ENCODE measurements around the gene COMMD10.

COMMD10 gene

GRCh38 chr5:116281309-116281708 lies 196.5 kb downstream of the COMMD10 start:
- no peak overlapping the region for H2BK12ac ChIP-seq (ENCODE audit: low read length in 2 of 2)
- H3K36me3 ChIP-seq (ENCODE audit: control insufficient read depth in 1 of 2, insufficient read depth in 2 of 2, low read depth in 1 of 2, low read length in 2 of 2) = no peaks in the 10 kb centered on the region
- H2BK5ac ChIP-seq (ENCODE audit: low read depth, low read length, poor library complexity, severe bottlenecking) = no peak overlapping the region
- peak overlapping the region; percentile 51 for H3K9ac ChIP-seq (ENCODE audit: low read length)
- H2AK5ac ChIP-seq (ENCODE audit: low read length, severe bottlenecking) = no peak overlapping the region
- peaks cover 2% of the 10 kb centered on the region for H3K79me1 ChIP-seq (replicated peaks; ENCODE audit: low read length, poor library complexity, severe bottlenecking)
- H3K9me3 ChIP-seq (ENCODE audit: control insufficient read depth, low read length) = peaks cover 28% of the 10 kb centered on the region
- no peak overlapping the region for H4K8ac ChIP-seq (ENCODE audit: low read length)
- H3K4me2 ChIP-seq (ENCODE audit: low read length, poor library complexity, severe bottlenecking) = no peak overlapping the region
- no peak for DNase-seq
- H3K4me1 ChIP-seq (ENCODE audit: control insufficient read depth, insufficient read depth, low read depth, low read length) = no peaks in the 10 kb centered on the region
- no CpG with 5 or more reads among the region's 1 CpG for WGBS
- no peak overlapping the region for H3K27ac ChIP-seq (ENCODE audit: low read length, poor library complexity, severe bottlenecking)
- H2AFZ ChIP-seq (ENCODE audit: low read depth, low read length) = no peak overlapping the region
- H3K4me3 ChIP-seq (ENCODE audit: insufficient read depth in 1 of 2, low read depth in 1 of 2, low read length in 2 of 2) = no peak overlapping the region
- no peak overlapping the region for H3K4ac ChIP-seq (ENCODE audit: low read depth in 1 of 2, low read length in 2 of 2)
- H3K23ac ChIP-seq (ENCODE audit: low read length in 2 of 2) = no peak overlapping the region
- no peak overlapping the region for H3K18ac ChIP-seq (ENCODE audit: low read depth in 1 of 2, low read length in 2 of 2)
- H3K14ac ChIP-seq (ENCODE audit: low read length in 2 of 2) = no peak overlapping the region
- H4K91ac ChIP-seq (ENCODE audit: low read length) = no peak overlapping the region
- no peak overlapping the region for H2BK15ac ChIP-seq (ENCODE audit: low read depth, poor library complexity, severe bottlenecking)
- no peaks in the 10 kb centered on the region for H3K27me3 ChIP-seq (ENCODE audit: control insufficient read depth in 1 of 2, insufficient read depth in 1 of 2, low read length in 2 of 2)
- H2BK120ac ChIP-seq (ENCODE audit: low read depth, low read length) = no peak overlapping the region

DNA sequence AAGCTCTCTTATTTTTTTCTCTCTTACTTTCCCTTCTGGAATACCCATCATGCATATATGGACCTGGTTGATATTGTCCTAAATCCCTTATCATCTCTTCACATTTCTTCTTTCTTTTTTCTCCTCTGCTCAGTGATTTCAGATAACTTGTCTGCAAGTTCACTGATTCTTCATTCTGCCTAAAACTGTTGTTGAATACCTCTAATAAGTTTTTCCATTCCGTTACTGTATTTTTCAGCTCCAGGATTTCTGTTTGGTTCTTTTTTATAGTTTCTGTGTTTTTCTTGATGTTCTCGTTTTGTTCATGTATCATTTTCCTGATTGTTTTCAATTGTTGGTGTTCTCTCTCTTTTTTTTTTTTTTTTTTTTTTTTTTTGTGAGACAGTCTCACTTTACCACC lies 203.7 kb downstream of the COMMD10 start:
- Histone ChIP-seq H3K36me3 (ENCODE audit: control insufficient read depth in 1 of 2, insufficient read depth in 2 of 2, low read depth in 1 of 2, low read length in 2 of 2) (peaks cover 0 to 11% of the 10 kb centered on the region in 2 experiments), H2BK15ac (ENCODE audit: low read depth, poor library complexity, severe bottlenecking) (no peak overlapping the region), H3K14ac (ENCODE audit: low read length in 2 of 2) (no peak overlapping the region), H3K23ac (ENCODE audit: low read length in 2 of 2) (no peak overlapping the region), H4K91ac (ENCODE audit: low read length) (no peak overlapping the region), H2AK5ac (ENCODE audit: low read length, severe bottlenecking) (no peak overlapping the region), H2BK12ac (ENCODE audit: low read length in 2 of 2) (no peak overlapping the region), H3K27me3 (ENCODE audit: control insufficient read depth in 1 of 2, insufficient read depth in 1 of 2, low read length in 2 of 2) (no peaks in the 10 kb centered on the region), H3K9ac (ENCODE audit: low read length) (no peak overlapping the region), H3K4me3 (ENCODE audit: insufficient read depth in 1 of 2, low read depth in 1 of 2, low read length in 2 of 2) (no peak overlapping the region), H3K79me1 (replicated peaks; ENCODE audit: low read length, poor library complexity, severe bottlenecking) (peaks cover 2% of the 10 kb centered on the region), H3K4ac (ENCODE audit: low read depth in 1 of 2, low read length in 2 of 2) (no peak overlapping the region), H3K4me2 (ENCODE audit: low read length, poor library complexity, severe bottlenecking) (no peak overlapping the region), H3K9me3 (ENCODE audit: control insufficient read depth, low read length) (peaks cover 17% of the 10 kb centered on the region), H3K18ac (ENCODE audit: low read depth in 1 of 2, low read length in 2 of 2) (no peak overlapping the region), H2AFZ (ENCODE audit: low read depth, low read length) (no peak overlapping the region), H2BK5ac (ENCODE audit: low read depth, low read length, poor library complexity, severe bottlenecking) (no peak overlapping the region), H4K8ac (ENCODE audit: low read length) (no peak overlapping the region), H3K4me1 (ENCODE audit: control insufficient read depth, insufficient read depth, low read depth, low read length) (no peaks in the 10 kb centered on the region), H2BK120ac (ENCODE audit: low read depth, low read length) (no peak overlapping the region), H3K27ac (ENCODE audit: low read length, poor library complexity, severe bottlenecking) (no peak overlapping the region)
- no CpG with 5 or more reads among the region's 2 CpGs for WGBS
- DNase-seq = no peak

GRCh38 chr5:116289276-116289675 lies 204.5 kb downstream of the COMMD10 start:
- Histone ChIP-seq H3K18ac (ENCODE audit: low read depth in 1 of 2, low read length in 2 of 2) (no peak overlapping the region), H3K4ac (ENCODE audit: low read depth in 1 of 2, low read length in 2 of 2) (no peak overlapping the region), H3K23ac (ENCODE audit: low read length in 2 of 2) (no peak overlapping the region), H2AFZ (ENCODE audit: low read depth, low read length) (no peak overlapping the region), H3K4me3 (ENCODE audit: insufficient read depth in 1 of 2, low read depth in 1 of 2, low read length in 2 of 2) (no peak overlapping the region), H3K4me2 (ENCODE audit: low read length, poor library complexity, severe bottlenecking) (no peak overlapping the region), H3K79me1 (replicated peaks; ENCODE audit: low read length, poor library complexity, severe bottlenecking) (peaks cover 2% of the 10 kb centered on the region), H3K36me3 (ENCODE audit: control insufficient read depth in 1 of 2, insufficient read depth in 2 of 2, low read depth in 1 of 2, low read length in 2 of 2) (peaks cover 0 to 15% of the 10 kb centered on the region in 2 experiments), H3K9me3 (ENCODE audit: control insufficient read depth, low read length) (peaks cover 17% of the 10 kb centered on the region), H2BK12ac (ENCODE audit: low read length in 2 of 2) (no peak overlapping the region), H2BK120ac (ENCODE audit: low read depth, low read length) (no peak overlapping the region), H4K8ac (ENCODE audit: low read length) (no peak overlapping the region), H3K14ac (ENCODE audit: low read length in 2 of 2) (no peak overlapping the region), H3K9ac (ENCODE audit: low read length) (no peak overlapping the region), H3K4me1 (ENCODE audit: control insufficient read depth, insufficient read depth, low read depth, low read length) (no peaks in the 10 kb centered on the region), H3K27me3 (ENCODE audit: control insufficient read depth in 1 of 2, insufficient read depth in 1 of 2, low read length in 2 of 2) (no peaks in the 10 kb centered on the region), H4K91ac (ENCODE audit: low read length) (no peak overlapping the region), H2BK5ac (ENCODE audit: low read depth, low read length, poor library complexity, severe bottlenecking) (no peak overlapping the region), H3K27ac (ENCODE audit: low read length, poor library complexity, severe bottlenecking) (no peak overlapping the region), H2AK5ac (ENCODE audit: low read length, severe bottlenecking) (no peak overlapping the region), H2BK15ac (ENCODE audit: low read depth, poor library complexity, severe bottlenecking) (no peak overlapping the region)
- WGBS = 9% methylated on average over 1 of the region's 3 CpGs
- no peak for DNase-seq

GRCh38 chr5:116291271-116291670 lies 206.4 kb downstream of the COMMD10 start:
- no peaks in the 10 kb centered on the region for H3K27me3 ChIP-seq (ENCODE audit: control insufficient read depth in 1 of 2, insufficient read depth in 1 of 2, low read length in 2 of 2)
- H3K4ac ChIP-seq (ENCODE audit: low read depth in 1 of 2, low read length in 2 of 2) = no peak overlapping the region
- no peak overlapping the region for H2AK5ac ChIP-seq (ENCODE audit: low read length, severe bottlenecking)
- no peak overlapping the region for H3K27ac ChIP-seq (ENCODE audit: low read length, poor library complexity, severe bottlenecking)
- peaks cover 0 to 15% of the 10 kb centered on the region in 2 experiments for H3K36me3 ChIP-seq (ENCODE audit: control insufficient read depth in 1 of 2, insufficient read depth in 2 of 2, low read depth in 1 of 2, low read length in 2 of 2)
- H2BK15ac ChIP-seq (ENCODE audit: low read depth, poor library complexity, severe bottlenecking) = no peak overlapping the region
- H3K9ac ChIP-seq (ENCODE audit: low read length) = no peak overlapping the region
- H4K8ac ChIP-seq (ENCODE audit: low read length) = no peak overlapping the region
- no peaks in the 10 kb centered on the region for H3K79me1 ChIP-seq (replicated peaks; ENCODE audit: low read length, poor library complexity, severe bottlenecking)
- H3K4me2 ChIP-seq (ENCODE audit: low read length, poor library complexity, severe bottlenecking) = no peak overlapping the region
- H2BK5ac ChIP-seq (ENCODE audit: low read depth, low read length, poor library complexity, severe bottlenecking) = no peak overlapping the region
- no peak overlapping the region for H2AFZ ChIP-seq (ENCODE audit: low read depth, low read length)
- WGBS = 97% methylated on average over 1 of the region's 1 CpG
- no peak overlapping the region for H3K23ac ChIP-seq (ENCODE audit: low read length in 2 of 2)
- H2BK120ac ChIP-seq (ENCODE audit: low read depth, low read length) = no peak overlapping the region
- H3K4me1 ChIP-seq (ENCODE audit: control insufficient read depth, insufficient read depth, low read depth, low read length) = no peaks in the 10 kb centered on the region
- H4K91ac ChIP-seq (ENCODE audit: low read length) = no peak overlapping the region
- H3K9me3 ChIP-seq (ENCODE audit: control insufficient read depth, low read length) = peaks cover 19% of the 10 kb centered on the region
- H3K4me3 ChIP-seq (ENCODE audit: insufficient read depth in 1 of 2, low read depth in 1 of 2, low read length in 2 of 2) = no peak overlapping the region
- no peak overlapping the region for H3K18ac ChIP-seq (ENCODE audit: low read depth in 1 of 2, low read length in 2 of 2)
- no peak for DNase-seq
- H3K14ac ChIP-seq (ENCODE audit: low read length in 2 of 2) = no peak overlapping the region
- no peak overlapping the region for H2BK12ac ChIP-seq (ENCODE audit: low read length in 2 of 2)
